Lower leg skin (tissue), 3 donors: ENCODE results near the gene PML.

Source experiments
- CTCF ChIP-seq, 3 donors: fragments of 450-650 bp; IDR thresholded peaks; one replicate each; pipeline ENCODE4 v1.5.1; 2016; ENCODE audit warnings: antibody characterized with exemption in 3 of 3, mild to moderate bottlenecking in 3 of 3, moderate library complexity in 2 of 3
- POLR2A ChIP-seq, 2 donors: fragments of 450-650 bp; IDR thresholded peaks; one replicate each; pipeline ENCODE4 v1.6.1; 2016 to 2017; ENCODE audit warnings: antibody characterized with exemption in 2 of 2, mild to moderate bottlenecking in 1 of 2, moderate library complexity in 1 of 2

GRCh38 chr15:74006774-74007639 lies 12.5 kb downstream of the PML start:
- TF ChIP-seq CTCF (IDR thresholded peaks at IDR 0.05) = no peak
- no peak for TF ChIP-seq POLR2A (IDR thresholded peaks at IDR 0.05)
